DOHH2 (cell line): ENCODE data around the gene WDR59.

Experiments
- H3F3A ChIP-seq: fragments of 200-600 bp; sonication (generic), shearing (Covaris generic); 2 replicates; pipeline ENCODE4 v1.6.0; 2016; ENCODE audit warnings: antibody characterized with exemption, mild to moderate bottlenecking; ENCODE audit not compliant: control insufficient read depth, insufficient read depth
- H3K27ac ChIP-seq: fragments of 200-600 bp; sonication (generic); 2 replicates; pipeline ENCODE4 v1.5.1; 2014; ENCODE audit warnings: low read depth, mild to moderate bottlenecking, low read length, moderate library complexity
- H3K27me3 ChIP-seq: fragments of 200-600 bp; sonication (generic); 2 replicates; pipeline ENCODE4 v1.6.1; 2014; ENCODE audit warnings: mild to moderate bottlenecking, low read length, mixed read lengths; ENCODE audit not compliant: control insufficient read depth
- H3K36me3 ChIP-seq: fragments of 200-600 bp; sonication (generic); 2 replicates; pipeline ENCODE4 v1.6.1; 2014; ENCODE audit warnings: mild to moderate bottlenecking, low read length, moderate library complexity, mixed read lengths; ENCODE audit not compliant: control insufficient read depth
- H3K4me1 ChIP-seq: fragments of 200-600 bp; sonication (generic); 2 replicates; pipeline ENCODE4 v1.6.1; 2014; ENCODE audit warnings: mild to moderate bottlenecking, low read length, mixed read lengths; ENCODE audit not compliant: control insufficient read depth
- H3K4me2 ChIP-seq: fragments of 200-600 bp; sonication (generic); 2 replicates; pipeline ENCODE4 v1.6.0; 2014; ENCODE audit warnings: mild to moderate bottlenecking, low read length, moderate library complexity
- H3K4me3 ChIP-seq: fragments of 200-600 bp; sonication (generic); 2 replicates; pipeline ENCODE4 v1.5.1; 2014; ENCODE audit warnings: mild to moderate bottlenecking, low read length, mixed read lengths
- H3K79me2 ChIP-seq: fragments of 200-600 bp; sonication (generic); 2 replicates; pipeline ENCODE4 v1.6.1; 2014; ENCODE audit warnings: mild to moderate bottlenecking, low read length, mixed read lengths; ENCODE audit not compliant: control insufficient read depth
- H3K9me2 ChIP-seq: fragments of 200-600 bp; sonication (generic); replicated peaks from 2 replicates; pipeline ENCODE4 v1.6.1; 2014; ENCODE audit warnings: mild to moderate bottlenecking, low read length, mixed read lengths; ENCODE audit not compliant: control insufficient read depth
- H3K9me3 ChIP-seq: fragments of 200-600 bp; sonication (generic); 2 replicates; pipeline ENCODE4 v1.6.1; 2014; ENCODE audit warnings: antibody characterized with exemption, low read length, mixed read lengths; ENCODE audit not compliant: control insufficient read depth, insufficient read depth
- H4K20me1 ChIP-seq: fragments of 200-600 bp; sonication (generic); 2 replicates; pipeline ENCODE4 v1.6.0; 2014; ENCODE audit warnings: low read depth, mild to moderate bottlenecking, antibody characterized with exemption, low read length, moderate library complexity; ENCODE audit not compliant: control insufficient read depth, insufficient read depth
- CTCF ChIP-seq: fragments of 200-600 bp; sonication (generic); IDR thresholded peaks from one replicate; pipeline ENCODE4 v1.5.1; 2014; ENCODE audit warnings: antibody characterized with exemption, mild to moderate bottlenecking, low read depth, low read length; ENCODE audit not compliant: poor library complexity, severe bottlenecking
- EZH2phosphoT487 ChIP-seq: fragments of 200-600 bp; sonication (generic); IDR thresholded peaks from 2 replicates; pipeline ENCODE4 v1.6.1; 2017; ENCODE audit warnings: borderline replicate concordance, mild to moderate bottlenecking, antibody characterized with exemption, low read length, moderate library complexity, mixed read lengths

WDR59 gene

GRCh38 chr16:74832228-74832627 lies 152.7 kb downstream of the WDR59 start:
- Histone ChIP-seq H3K9me3 (no peaks in the 10 kb centered on the region), H3K4me2 (no peak overlapping the region), H3K4me3 (no peak overlapping the region), H3K9me2 (no peaks in the 10 kb centered on the region), H3K27ac (no peak overlapping the region), H3K79me2 (no peaks in the 10 kb centered on the region), H3F3A (no peaks in the 10 kb centered on the region), H3K27me3 (peaks cover 11% of the 10 kb centered on the region), H3K36me3 (no peaks in the 10 kb centered on the region), H3K4me1 (no peaks in the 10 kb centered on the region), H4K20me1 (no peaks in the 10 kb centered on the region)
- no peak for TF ChIP-seq CTCF
- no peak for TF ChIP-seq EZH2phosphoT487

- Histone ChIP-seq H3K9me2 (no peaks in the 10 kb centered on the region), H3K4me2 (no peak overlapping the region), H4K20me1 (no peaks in the 10 kb centered on the region), H3K27me3 (peaks cover 11% of the 10 kb centered on the region), H3K9me3 (no peaks in the 10 kb centered on the region), H3F3A (no peaks in the 10 kb centered on the region), H3K36me3 (no peaks in the 10 kb centered on the region), H3K27ac (no peak overlapping the region), H3K79me2 (no peaks in the 10 kb centered on the region), H3K4me1 (no peaks in the 10 kb centered on the region), H3K4me3 (no peak overlapping the region)
- TF ChIP-seq EZH2phosphoT487 = no peak
- no peak for TF ChIP-seq CTCF
These were observed 153.5 kb downstream of the WDR59 start for GRCh38 chr16:74831467-74831866.

- Histone ChIP-seq H3K4me2 (no peak overlapping the region), H3K4me3 (no peak overlapping the region), H3F3A (no peaks in the 10 kb centered on the region), H3K36me3 (no peaks in the 10 kb centered on the region), H3K9me3 (no peaks in the 10 kb centered on the region), H3K79me2 (no peaks in the 10 kb centered on the region), H3K9me2 (no peaks in the 10 kb centered on the region), H3K4me1 (no peaks in the 10 kb centered on the region), H4K20me1 (no peaks in the 10 kb centered on the region), H3K27me3 (peaks cover 11% of the 10 kb centered on the region), H3K27ac (no peak overlapping the region)
- TF ChIP-seq EZH2phosphoT487 = no peak
- TF ChIP-seq CTCF = no peak
These were observed 154.3 kb downstream of the WDR59 start for GRCh38 chr16:74830648-74831047.

- H4K20me1 ChIP-seq = no peaks in the 10 kb centered on the region
- H3K9me2 ChIP-seq = no peaks in the 10 kb centered on the region
- no peaks in the 10 kb centered on the region for H3F3A ChIP-seq
- H3K4me1 ChIP-seq = no peaks in the 10 kb centered on the region
- H3K4me3 ChIP-seq = no peak overlapping the region
- TF ChIP-seq CTCF (no peak), EZH2phosphoT487 (no peak)
- peaks cover 11% of the 10 kb centered on the region for H3K27me3 ChIP-seq
- H3K36me3 ChIP-seq = no peaks in the 10 kb centered on the region
- no peaks in the 10 kb centered on the region for H3K79me2 ChIP-seq
- no peak overlapping the region for H3K27ac ChIP-seq
- H3K4me2 ChIP-seq = no peak overlapping the region
- no peaks in the 10 kb centered on the region for H3K9me3 ChIP-seq
These were observed 155.3 kb downstream of the WDR59 start for GRCh38 chr16:74829637-74830036.
